Progenitor cell of endocrine pancreas (in vitro differentiated cells): ENCODE results near the gene GTPBP10. TPM values are rescaled to one million over a fixed set of nuclear protein-coding genes. Genes with fewer than 3 reads are reported as not detected.
A peak's percentile ranks its signal among the peaks of the same experiment; 100 is the strongest.
"Not testable (repeated sequence)": the region's sequence is repeated elsewhere in the genome, so short reads cannot be mapped to it uniquely, and the experiment has no call there.

Experiments used
- DNase-seq: peaks from one replicate; pipeline ENCODE4 v3.0.0; 2021; ENCODE audit warnings: low spot score; ENCODE audit not compliant: unreplicated experiment
- H3K27ac Mint-ChIP-seq: 2 replicates; pipeline ENCODE4 v1.8.0; 2021; ENCODE audit warnings: mild to moderate bottlenecking, moderate library complexity, mixed read lengths
- H3K27me3 Mint-ChIP-seq: 2 replicates; pipeline ENCODE4 v1.8.0; 2021; ENCODE audit warnings: mixed read lengths
- H3K36me3 Mint-ChIP-seq: 2 replicates; pipeline ENCODE4 v1.8.0; 2022; ENCODE audit warnings: mixed read lengths; ENCODE audit not compliant: insufficient read depth
- H3K4me1 Mint-ChIP-seq: 2 replicates; pipeline ENCODE4 v1.8.0; 2021; ENCODE audit warnings: low read depth, mixed read lengths
- H3K4me3 Mint-ChIP-seq: 2 replicates; pipeline ENCODE4 v1.8.0; 2021; ENCODE audit warnings: low read depth, mild to moderate bottlenecking, moderate library complexity, mixed read lengths
- H3K9me3 Mint-ChIP-seq: 2 replicates; pipeline ENCODE4 v1.8.0; 2021; ENCODE audit warnings: low read depth, mixed read lengths
- total RNA-seq: library from RNA; stranded (reverse); gene quantifications from 2 replicates; pipeline ENCODE4 v1.2.1, GENCODE V29; 2021
- TF ChIP-seq, protein P1 (sequence below): fragments of 200-600 bp; sonication (generic); IDR thresholded peaks from one replicate; pipeline ENCODE4 v1.5.0; 2021; ENCODE audit warnings: antibody characterized with exemption, mild to moderate bottlenecking; ENCODE audit not compliant: unreplicated experiment

The GTPBP10 gene
- total RNA-seq, 1 donor from 2014 or later: 25.1 TPM

DNA sequence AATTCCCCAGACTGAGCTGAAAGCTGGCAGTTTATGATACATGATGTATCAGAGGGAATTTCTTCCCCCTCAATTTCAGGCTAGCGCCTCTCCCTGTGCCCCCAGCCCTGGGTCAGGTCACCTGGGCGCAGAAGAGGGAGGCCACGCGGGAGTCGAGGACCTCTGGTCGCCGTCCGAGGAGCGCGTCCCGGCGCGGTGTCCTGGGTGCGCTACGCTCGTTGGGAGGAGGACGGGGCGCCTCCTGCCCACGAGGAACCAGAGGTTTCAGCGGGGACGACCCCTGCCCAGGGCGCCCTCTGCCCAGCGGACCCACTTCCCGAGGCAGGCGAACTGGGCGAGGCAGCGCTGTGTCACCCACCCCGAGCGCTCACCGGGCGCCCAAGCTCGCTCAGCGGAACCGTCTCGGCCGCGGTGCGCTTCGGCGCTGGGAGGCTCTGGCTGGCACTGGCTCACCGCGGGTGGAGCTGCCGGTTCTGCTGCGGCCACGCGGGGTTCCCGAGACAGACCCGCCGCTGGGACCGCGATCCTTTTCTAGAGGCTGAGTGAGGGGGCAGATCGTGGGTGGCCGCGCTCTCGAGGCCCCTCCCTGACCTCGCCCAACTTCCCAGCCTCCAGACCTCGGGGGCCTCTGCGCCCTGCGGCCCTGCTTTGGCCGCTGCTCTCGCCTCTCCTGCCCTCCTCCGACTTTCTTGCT, 25.6 kb upstream of the GTPBP10 start, which contains the start of gene FAM237B:
FAM237B (minus strand) TSS at position 504 of the 694 bp plus-strand sequence. CDS start 1,556 bp downstream, outside the sequence.
- peaks cover 71% of the 10 kb centered on the region for H3K27me3 Mint-ChIP-seq
- peak; percentile 29 for DNase-seq
- H3K9me3 Mint-ChIP-seq: no peaks in the 10 kb centered on the region
- H3K4me3 Mint-ChIP-seq: peak within 1 kb of the TSS; percentile 59
- H3K36me3 Mint-ChIP-seq: no peaks in the 10 kb centered on the region
- peaks cover 4% of the 10 kb centered on the region for H3K4me1 Mint-ChIP-seq
- TF ChIP-seq, protein P1, sequence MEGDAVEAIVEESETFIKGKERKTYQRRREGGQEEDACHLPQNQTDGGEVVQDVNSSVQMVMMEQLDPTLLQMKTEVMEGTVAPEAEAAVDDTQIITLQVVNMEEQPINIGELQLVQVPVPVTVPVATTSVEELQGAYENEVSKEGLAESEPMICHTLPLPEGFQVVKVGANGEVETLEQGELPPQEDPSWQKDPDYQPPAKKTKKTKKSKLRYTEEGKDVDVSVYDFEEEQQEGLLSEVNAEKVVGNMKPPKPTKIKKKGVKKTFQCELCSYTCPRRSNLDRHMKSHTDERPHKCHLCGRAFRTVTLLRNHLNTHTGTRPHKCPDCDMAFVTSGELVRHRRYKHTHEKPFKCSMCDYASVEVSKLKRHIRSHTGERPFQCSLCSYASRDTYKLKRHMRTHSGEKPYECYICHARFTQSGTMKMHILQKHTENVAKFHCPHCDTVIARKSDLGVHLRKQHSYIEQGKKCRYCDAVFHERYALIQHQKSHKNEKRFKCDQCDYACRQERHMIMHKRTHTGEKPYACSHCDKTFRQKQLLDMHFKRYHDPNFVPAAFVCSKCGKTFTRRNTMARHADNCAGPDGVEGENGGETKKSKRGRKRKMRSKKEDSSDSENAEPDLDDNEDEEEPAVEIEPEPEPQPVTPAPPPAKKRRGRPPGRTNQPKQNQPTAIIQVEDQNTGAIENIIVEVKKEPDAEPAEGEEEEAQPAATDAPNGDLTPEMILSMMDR: no peak
- H3K27ac Mint-ChIP-seq: no peak within 1 kb of the TSS

DNA sequence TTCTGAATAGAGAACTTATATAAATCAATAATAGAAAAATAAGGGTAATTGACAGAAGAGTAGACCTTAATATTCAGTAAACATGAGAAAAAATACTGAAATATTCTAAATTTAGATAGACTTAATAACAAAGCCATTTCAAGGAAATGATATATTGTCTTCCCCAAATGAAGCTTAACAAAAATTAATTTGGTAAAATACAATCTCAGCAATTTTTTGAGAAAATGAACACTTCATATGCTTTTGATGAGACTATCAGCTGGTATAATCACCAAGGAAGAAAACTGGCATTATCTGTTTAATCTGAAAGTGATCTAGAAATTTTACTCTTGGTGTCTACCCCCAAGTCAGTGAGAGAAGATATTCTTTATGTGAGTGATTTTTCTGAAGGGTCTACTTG, 23.7 kb upstream of the GTPBP10 start:
- TF ChIP-seq, protein P1: no peak
- DNase-seq: no peak
- Mint-ChIP-seq H3K36me3 (no peaks in the 10 kb centered on the region), H3K9me3 (no peaks in the 10 kb centered on the region), H3K4me3 (no peak overlapping the region), H3K4me1 (peaks cover 4% of the 10 kb centered on the region), H3K27ac (no peak overlapping the region), H3K27me3 (peaks cover 57% of the 10 kb centered on the region)

GRCh38 chr7:90326500-90326899, 20.0 kb upstream of the GTPBP10 start:
- TF ChIP-seq, protein P1: no peak
- no peak for DNase-seq
- Mint-ChIP-seq H3K36me3 (no peaks in the 10 kb centered on the region), H3K27ac (no peak overlapping the region), H3K27me3 (peaks cover 28% of the 10 kb centered on the region), H3K4me3 (no peak overlapping the region), H3K4me1 (peaks cover under 1% of the 10 kb centered on the region), H3K9me3 (no peaks in the 10 kb centered on the region)

DNA sequence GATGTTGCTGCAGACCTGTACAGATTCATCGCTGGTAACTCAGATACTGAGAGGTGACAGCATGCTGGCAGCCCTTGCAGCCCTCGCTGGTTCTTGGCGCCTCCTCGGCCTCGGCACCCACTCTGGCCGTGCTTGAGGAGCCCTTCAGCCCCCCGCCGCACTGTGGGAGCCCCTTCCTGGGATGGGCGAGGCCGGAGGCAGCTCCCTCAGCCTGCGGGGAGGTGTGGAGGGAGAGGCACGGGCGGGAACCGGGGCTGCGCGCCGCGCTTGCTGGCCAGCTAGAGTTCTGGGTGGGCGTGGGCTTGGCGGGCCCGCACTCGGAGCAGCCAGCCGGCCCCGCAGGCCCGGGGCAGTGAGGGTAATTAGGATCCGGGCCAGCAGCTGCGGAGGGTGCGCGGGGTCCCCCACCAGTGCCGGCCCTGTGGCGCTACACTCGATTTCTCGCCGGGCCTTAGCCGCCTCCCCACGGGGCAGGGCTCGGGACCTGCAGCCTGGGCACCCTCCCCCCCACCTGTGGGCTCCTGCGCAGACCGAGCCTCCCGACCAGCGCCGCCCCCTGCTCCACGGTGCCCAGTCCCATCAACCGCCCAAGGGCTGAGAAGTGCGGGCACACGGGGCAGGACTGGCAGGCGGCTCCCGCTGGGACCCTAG, 12.2 kb upstream of the GTPBP10 start:
- no peak overlapping the region for H3K4me3 Mint-ChIP-seq
- TF ChIP-seq, protein P1: no peak
- H3K9me3 Mint-ChIP-seq: no peaks in the 10 kb centered on the region
- peaks cover 3% of the 10 kb centered on the region for H3K27me3 Mint-ChIP-seq
- H3K36me3 Mint-ChIP-seq: no peaks in the 10 kb centered on the region
- H3K4me1 Mint-ChIP-seq: no peaks in the 10 kb centered on the region
- no peak for DNase-seq
- no peak overlapping the region for H3K27ac Mint-ChIP-seq

DNA sequence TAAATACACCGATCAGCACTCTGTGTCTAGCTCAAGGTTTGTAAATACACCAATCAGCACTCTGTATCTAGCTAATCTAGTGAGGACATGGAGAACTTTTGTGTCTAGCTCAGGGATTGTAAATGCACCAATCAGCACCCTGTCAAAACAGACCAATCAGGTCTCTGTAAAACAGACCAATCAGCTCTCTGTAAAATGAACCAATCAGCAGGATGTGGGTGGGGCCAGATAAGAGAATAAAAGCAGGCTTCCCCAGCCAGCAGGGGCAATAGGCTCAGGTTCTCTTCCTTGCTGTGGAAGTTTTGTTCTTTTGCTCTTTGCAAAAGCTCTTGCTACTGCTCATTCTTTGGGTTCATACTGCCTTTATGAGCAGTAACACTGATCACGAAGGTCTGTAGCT, 11.6 kb upstream of the GTPBP10 start:
- not testable (repeated sequence) for H3K4me3 Mint-ChIP-seq, DNase-seq, H3K36me3 Mint-ChIP-seq, H3K9me3 Mint-ChIP-seq, H3K27me3 Mint-ChIP-seq, H3K27ac Mint-ChIP-seq, H3K4me1 Mint-ChIP-seq
